GM12878 (cell line): ENCODE measurements around the gene ITGA7. TPM values are rescaled to one million over a fixed set of nuclear protein-coding genes. Genes with fewer than 3 reads are reported as not detected.

ENCODE experiments used
- ATAC-seq: fragments of 200-7000 bp; cut with Tn5 transposase; 3 replicates; pipeline ENCODE4 v1.9.1; 2020; ENCODE audit warnings: mild to moderate bottlenecking, moderate library complexity
- BruUV-seq: library from RNA; stranded (reverse); fragments of 400-500 nt; replicated peaks from 2 replicates; lab custom pipeline; 2021; lab: Mats Ljungman, UMichigan
- CTCF ChIA-PET: fragments of 300-600 bp; sonication (Branson Sonifier 250); formaldehyde crosslinking; extraction: SDS; loops from one replicate; lab custom pipeline; 2021; ENCODE audit warnings: inconsistent platforms; lab: Yijun Ruan, JAX
- POLR2A ChIA-PET: fragments of 350-600 bp; formaldehyde crosslinking; extraction: SDS; loops from one replicate; lab custom pipeline; 2021; ENCODE audit warnings: inconsistent platforms; lab: Charles Lee
- RAD21 ChIA-PET: fragments of 300-600 bp; sonication (Branson Sonifier 250); formaldehyde crosslinking; loops from one replicate; lab custom pipeline; 2023; ENCODE audit warnings: antibody characterized with exemption; ENCODE audit not compliant: unreplicated experiment; lab: Charles Lee
- SMC1A ChIA-PET: fragments of 300-600 bp; sonication (Branson Sonifier 250); formaldehyde crosslinking; loops from one replicate; lab custom pipeline; 2023; ENCODE audit not compliant: unreplicated experiment, uncharacterized antibody; lab: Charles Lee
- DNase-seq: peaks from one replicate; pipeline ENCODE4 v3.0.0-alpha.2; 2011; ENCODE audit warnings: low read depth, low spot score
- FAIRE-seq: peaks from 3 replicates; lab custom pipeline; 2011; peaks lifted over from hg19 to GRCh38; lab: Jason Lieb, UNC
- H2AFZ ChIP-seq: 2 replicates; pipeline ENCODE4 v1.6.0; 2011; ENCODE audit warnings: low read depth, low read length, control low read depth; ENCODE audit not compliant: control insufficient read depth
- H3K27ac ChIP-seq: 2 replicates; pipeline ENCODE4 v1.5.1; 2011; ENCODE audit warnings: control low read depth; ENCODE audit not compliant: control insufficient read depth, insufficient read depth
- H3K27me3 ChIP-seq, 2 experiments: replicated peaks in 1 of 2; 2 replicates each; pipeline versions ENCODE4 v1.6.0 to v1.6.1; 2011; ENCODE audit warnings: low read length in 1 of 2; ENCODE audit not compliant: control insufficient read depth in 2 of 2, insufficient read depth in 2 of 2
- H3K36me3 ChIP-seq, 2 experiments: 2 replicates each; pipeline ENCODE4 v1.5.1; 2011; ENCODE audit warnings: low read length in 1 of 2; ENCODE audit not compliant: control insufficient read depth in 2 of 2, insufficient read depth in 2 of 2
- H3K4me1 ChIP-seq: 2 replicates; pipeline ENCODE4 v1.6.1; 2011; ENCODE audit warnings: mild to moderate bottlenecking, low read length, moderate library complexity, mixed read lengths; ENCODE audit not compliant: control insufficient read depth, insufficient read depth
- H3K4me2 ChIP-seq: 2 replicates; pipeline ENCODE4 v1.6.0; 2011; ENCODE audit warnings: control low read depth; ENCODE audit not compliant: control insufficient read depth, insufficient read depth
- H3K4me3 ChIP-seq: fragments of 200-600 bp; sonication (generic); 2 replicates; pipeline ENCODE4 v1.5.1; 2016
- H3K79me2 ChIP-seq: 2 replicates; pipeline ENCODE4 v1.6.0; 2011; ENCODE audit warnings: low read length; ENCODE audit not compliant: control insufficient read depth, insufficient read depth
- H3K9ac ChIP-seq: 2 replicates; pipeline ENCODE4 v1.8.0; 2011; ENCODE audit warnings: low read length, control low read depth, mixed read lengths; ENCODE audit not compliant: control insufficient read depth, insufficient read depth
- H3K9me3 ChIP-seq: replicated peaks from 3 replicates; pipeline ENCODE4 v1.5.1; 2011; ENCODE audit warnings: mild to moderate bottlenecking, low read length; ENCODE audit not compliant: control insufficient read depth, insufficient read depth
- H4K20me1 ChIP-seq: 2 replicates; pipeline ENCODE4 v1.6.0; 2011; ENCODE audit not compliant: control insufficient read depth, insufficient read depth
- BRCA1 ChIP-seq: IDR thresholded peaks from 2 replicates; pipeline ENCODE4 v1.6.1; 2011; ENCODE audit warnings: low read depth, low read length, improper control_type of control experiment
- CEBPZ ChIP-seq: fragments of 150-350 bp; IDR thresholded peaks from 2 replicates; pipeline ENCODE4 v1.6.1; 2016; ENCODE audit warnings: low read depth, low read length
- HSF1 ChIP-seq: fragments of 150-350 bp; IDR thresholded peaks from 2 replicates; pipeline ENCODE4 v1.6.1; 2014; ENCODE audit warnings: mild to moderate bottlenecking, low read depth, low read length
- IKZF1 ChIP-seq: fragments of 450-650 bp; conservative IDR thresholded peaks from 2 replicates; pipeline ENCODE4 v1.6.1; 2017; ENCODE audit warnings: antibody characterized with exemption, mild to moderate bottlenecking
- IKZF2 ChIP-seq, 2 experiments: fragments of 450-650 bp; IDR thresholded peaks; 2 replicates each; pipeline ENCODE4 v1.6.1; 2017; ENCODE audit warnings: mild to moderate bottlenecking in 2 of 2, moderate library complexity in 2 of 2
- RELA ChIP-seq: fragments of 450-650 bp; IDR thresholded peaks from 2 replicates; pipeline ENCODE4 v1.8.0; 2014; ENCODE audit warnings: borderline replicate concordance; ENCODE audit not compliant: partially characterized antibody
- RELB ChIP-seq: fragments of 450-650 bp; IDR thresholded peaks from 2 replicates; pipeline ENCODE4 v1.6.1; 2017; ENCODE audit warnings: low read depth, mild to moderate bottlenecking, moderate library complexity
- SIN3A ChIP-seq: IDR thresholded peaks from 2 replicates; pipeline ENCODE4 v1.6.1; 2012; ENCODE audit warnings: low read depth, low read length, improper control_type of control experiment
- TCF12 ChIP-seq: IDR thresholded peaks from 2 replicates; pipeline ENCODE4 v1.6.1; 2011; ENCODE audit warnings: low read depth, mild to moderate bottlenecking, low read length
- TCF7 ChIP-seq: IDR thresholded peaks from 2 replicates; pipeline ENCODE4 v1.6.1; 2014; ENCODE audit warnings: antibody characterized with exemption, borderline replicate concordance
- USF2 ChIP-seq: IDR thresholded peaks from 2 replicates; pipeline ENCODE4 v1.6.1; 2011; ENCODE audit warnings: low read depth, low read length, improper control_type of control experiment, borderline replicate concordance
- YY1 ChIP-seq: IDR thresholded peaks from 2 replicates; pipeline ENCODE4 v1.6.1; 2011; ENCODE audit warnings: low read depth, mild to moderate bottlenecking, low read length
- WGBS: methylation state at CpG from one replicate; pipeline ENCODE4 v1.1.6; 2016; ENCODE audit warnings: low lambda C conversion rate; ENCODE audit not compliant: insufficient replicate concordance, insufficient coverage; ENCODE audit errors: missing lambda C conversion rate; 5-methylcytosine and 5-hydroxymethylcytosine counted together
- in situ Hi-C: fragments of 300-500 bp; cut with MboI; formaldehyde crosslinking; loops from 9 replicates; pipeline ENCODE4 v1.14.3; 2018; ENCODE audit warnings: mixed read lengths
- intact Hi-C: fragments of 100-400 bp; cut with micrococcal nuclease; formaldehyde crosslinking; loops from one replicate; pipeline ENCODE4 v1.14.2; 2022; ENCODE audit not compliant: unreplicated experiment
- polyA plus RNA-seq, 11 experiments: library from polyadenylated mRNA; depleted of rRNA in 4 of 11; unstranded in 6 of 11; stranded (reverse) in 5 of 11; fragments of >200 nt; fragmentation: Nextera tagmentation in 4 of 11; fragmentation: Illumina TruSeq in 1 of 11; extraction: Ambion mirVana in 4 of 11; extraction: Trizol in 1 of 11; gene quantifications; 1 replicate in 1 of 11; 2 replicates in 10 of 11; pipeline versions ENCODE4 v1.2.1 to v1.2.3, GENCODE V29; 2011 to 2016; ENCODE audit warnings: inconsistent platforms in 2 of 11, missing spikeins in 2 of 11, low read depth in 1 of 11
- total RNA-seq, 4 experiments: library from RNA; depleted of rRNA in 3 of 4; stranded (reverse); fragments of >200 nt in 3 of 4; fragmentation: Illumina TruSeq in 1 of 4; extraction: Trizol in 1 of 4; gene quantifications; 2 replicates each; pipeline versions ENCODE4 v1.2.1 to v1.2.3, GENCODE V29; 2013 to 2021

ITGA7 gene
- total and polyA plus RNA-seq, 10 of the 15 experiments (the other 5 are each of a cell fraction or from before 2014, with no cell fraction given), result 0.18 to 5.1 (median 1.5) TPM

- TF ChIP-seq TCF12, result no peak
These were observed 10.8 kb downstream of the ITGA7 start (continued) for GRCh38 chr12:55696796-55697462.

GRCh38 chr12:55696141-55696540 is 11.6 kb downstream of the ITGA7 start:
- H3K36me3 ChIP-seq, result no peaks in the 10 kb centered on the region
- H4K20me1 ChIP-seq, result no peaks in the 10 kb centered on the region
- CTCF ChIA-PET, result interaction anchor here (0.8 kb wide), 1 partner anchor 14 kb away, joined by 3 read pairs; no protein-coding TSS in a partner anchor
- intact Hi-C loops (no loop called here), in situ Hi-C loops (no loop called here)
- no TSS peak for BruUV-seq
- no peak overlapping the region for H3K4me3 ChIP-seq
- SMC1A ChIA-PET, result no interaction called here
- no peak overlapping the region for H3K4me2 ChIP-seq
- no peaks in the 10 kb centered on the region for H3K4me1 ChIP-seq
- no peaks in the 10 kb centered on the region for H3K27me3 ChIP-seq
- no peak overlapping the region for H2AFZ ChIP-seq
- no peak for FAIRE-seq
- no peaks in the 10 kb centered on the region for H3K9me3 ChIP-seq
- WGBS, result 46% methylated on average over 6 of the region's 6 CpGs
- RAD21 ChIA-PET, result no interaction called here
- DNase-seq, result no peak
- ATAC-seq, result no peak
- no peak overlapping the region for H3K9ac ChIP-seq
- H3K27ac ChIP-seq, result no peak overlapping the region
- H3K79me2 ChIP-seq, result no peaks in the 10 kb centered on the region
- POLR2A ChIA-PET, result no interaction called here
- TF ChIP-seq BRCA1 (no peak), IKZF1 (no peak), IKZF2 (IDR thresholded peaks at IDR 0.05) (no peak), RELB (no peak), SIN3A (no peak), HSF1 (no peak), USF2 (no peak), TCF7 (no peak), CEBPZ (no peak), RELA (no peak), YY1 (no peak)
